Activated naive CD8-positive, alpha-beta T cell treated with anti-CD3 and anti-CD28 coated beads, Interleukin-2, amount 50 U/mL, for 16 hours (primary cell): ENCODE results near the gene UBA52.
A peak's percentile ranks its signal among the peaks of the same experiment; 100 is the strongest.
"Not testable (repeated sequence)": the region's sequence is repeated elsewhere in the genome, so short reads cannot be mapped to it uniquely, and the experiment has no call there.

Experiments
- DNase-seq: peaks from one replicate; pipeline ENCODE4 v3.0.0-alpha.2; 2020; ENCODE audit warnings: low read depth, low spot score

UBA52 gene

DNA sequence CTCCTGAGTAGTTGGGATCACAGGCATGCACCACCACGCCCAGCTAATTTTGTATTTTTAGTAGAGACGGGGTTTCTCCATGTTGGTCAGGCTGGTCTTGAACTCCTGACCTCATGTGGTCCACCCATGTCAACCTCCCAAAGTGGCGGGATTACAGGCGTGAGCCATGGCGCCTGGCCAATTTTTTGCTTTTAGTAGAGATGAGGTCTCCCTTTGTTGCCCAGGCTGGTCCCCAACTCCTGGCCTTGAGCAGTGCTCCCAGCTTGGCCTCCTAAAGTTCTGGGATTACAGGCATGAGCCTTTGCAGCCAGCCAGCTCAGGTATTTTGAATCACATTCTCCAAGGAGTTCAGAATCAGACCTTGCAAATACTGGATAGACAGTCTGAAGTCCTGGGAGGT lies 21.1 kb downstream of the UBA52 start:
- not testable (repeated sequence) for DNase-seq

DNA sequence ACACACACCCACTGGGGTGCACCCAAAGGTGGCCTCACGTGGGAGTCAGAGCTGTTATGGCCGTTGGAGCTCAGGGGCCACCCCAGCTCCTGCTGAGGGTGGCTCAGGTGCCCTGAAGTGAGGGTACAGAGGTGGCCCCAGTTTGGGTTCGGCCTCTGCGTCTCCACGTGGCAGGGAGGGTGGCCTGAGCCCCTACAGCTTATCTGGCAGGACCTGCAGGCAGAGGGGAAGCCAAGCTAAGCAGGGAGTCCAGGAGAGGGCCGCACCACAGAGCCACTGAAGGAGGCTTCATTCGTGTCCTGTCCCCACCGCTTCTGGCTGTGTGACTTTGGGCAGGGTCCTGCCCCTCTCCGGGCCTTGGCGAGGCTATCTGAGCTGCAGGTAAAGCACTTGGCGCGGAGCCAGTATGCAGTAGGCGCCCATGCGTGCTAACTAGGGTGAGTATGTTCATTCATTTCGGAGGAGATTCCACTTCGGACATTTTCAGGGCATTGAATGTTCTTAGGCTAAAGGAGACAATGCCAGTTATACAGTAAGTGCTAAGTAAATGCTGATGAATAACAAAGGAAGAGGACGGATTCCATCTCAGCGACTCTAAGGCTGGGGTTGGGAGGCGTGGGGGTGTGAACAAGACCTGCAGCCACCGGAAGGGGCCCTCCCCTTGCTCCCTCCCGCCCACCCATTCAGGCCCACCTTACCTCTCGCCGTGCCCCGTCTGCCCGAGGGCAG lies 21.9 kb downstream of the UBA52 start:
- no peak for DNase-seq

DNA sequence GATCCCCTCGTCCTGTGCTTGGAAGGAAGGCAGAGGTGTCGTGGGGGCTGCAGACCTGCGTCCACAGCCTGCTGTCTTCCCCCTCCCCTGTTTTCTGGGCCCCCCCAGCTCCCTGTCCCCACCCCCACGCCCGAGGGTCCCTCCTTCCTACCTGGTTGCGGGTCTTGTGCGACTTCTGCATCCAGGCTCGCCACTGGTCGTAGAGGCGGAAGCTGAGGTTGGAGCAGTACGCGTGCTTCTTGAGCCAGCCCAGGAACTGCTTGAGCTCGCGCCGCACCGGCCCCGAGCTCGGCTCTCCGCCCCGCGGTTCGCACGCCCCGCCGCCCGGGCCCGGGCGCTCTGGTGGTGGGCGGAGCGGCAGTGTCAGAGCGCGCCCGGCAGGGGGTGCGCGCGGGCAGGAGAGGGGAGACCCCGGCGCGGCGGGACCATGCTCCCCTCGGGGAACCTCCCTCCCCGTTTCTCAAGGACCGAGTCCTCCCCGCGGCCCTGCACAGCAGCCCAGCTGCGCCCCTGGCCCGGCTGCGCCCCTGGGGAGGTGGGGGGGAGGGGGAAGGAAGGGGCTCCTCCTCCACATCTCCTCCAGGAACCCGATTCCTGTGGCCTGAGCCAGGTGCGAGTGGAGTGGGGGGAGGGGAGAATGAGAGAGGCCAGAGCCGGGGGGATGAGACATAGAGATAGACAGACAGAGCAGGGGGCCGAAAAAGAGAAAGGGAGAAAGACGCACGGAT lies 22.6 kb downstream of the UBA52 start:
- DNase-seq: peak; percentile 67

DNA sequence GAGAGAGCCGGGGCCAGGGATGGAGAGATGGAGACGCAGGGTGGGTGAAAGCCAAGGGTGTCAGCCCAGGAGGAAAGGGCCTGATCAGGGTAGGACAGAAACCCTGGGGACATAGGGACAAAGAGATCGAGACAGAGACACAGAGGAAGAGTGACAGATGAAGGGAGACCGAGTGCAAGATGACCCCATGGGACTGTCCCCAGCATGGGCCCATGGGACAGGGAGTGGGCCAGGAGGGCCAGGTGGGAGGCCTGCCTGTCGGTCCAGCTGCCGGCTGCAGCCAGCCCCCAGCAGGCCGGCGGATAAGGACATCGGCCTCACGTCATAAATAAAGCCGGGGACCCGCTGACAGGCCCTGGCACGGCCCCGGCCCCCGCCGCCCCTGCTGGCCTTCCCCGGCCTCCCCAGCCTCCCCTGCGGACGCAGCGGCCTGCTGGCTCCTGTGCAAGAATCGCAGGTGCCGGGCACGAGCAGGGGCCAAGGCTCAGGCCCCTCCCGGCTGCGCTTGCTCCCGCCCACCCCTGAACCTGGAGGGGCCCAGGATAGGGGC lies 23.2 kb downstream of the UBA52 start:
- no peak for DNase-seq

DNA sequence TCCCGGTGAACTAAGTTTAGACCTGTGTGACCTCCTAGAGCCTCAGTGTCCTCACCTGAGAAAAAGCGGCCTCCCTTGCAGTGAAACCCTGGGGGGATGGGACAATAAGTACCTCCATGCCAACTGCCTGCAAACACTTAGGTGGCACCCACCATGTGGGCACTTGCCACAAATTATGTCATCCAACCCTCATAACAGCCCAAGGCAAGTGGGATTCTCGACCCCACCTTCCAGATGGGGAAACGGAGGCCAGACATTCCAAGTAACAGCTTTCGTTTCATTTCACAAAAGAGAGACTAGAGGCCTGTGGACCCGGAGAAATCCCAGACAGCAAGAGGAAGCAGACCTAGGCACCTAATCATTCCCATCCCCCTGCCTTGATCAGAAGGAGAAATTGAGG lies 23.8 kb downstream of the UBA52 start:
- no peak for DNase-seq

DNA sequence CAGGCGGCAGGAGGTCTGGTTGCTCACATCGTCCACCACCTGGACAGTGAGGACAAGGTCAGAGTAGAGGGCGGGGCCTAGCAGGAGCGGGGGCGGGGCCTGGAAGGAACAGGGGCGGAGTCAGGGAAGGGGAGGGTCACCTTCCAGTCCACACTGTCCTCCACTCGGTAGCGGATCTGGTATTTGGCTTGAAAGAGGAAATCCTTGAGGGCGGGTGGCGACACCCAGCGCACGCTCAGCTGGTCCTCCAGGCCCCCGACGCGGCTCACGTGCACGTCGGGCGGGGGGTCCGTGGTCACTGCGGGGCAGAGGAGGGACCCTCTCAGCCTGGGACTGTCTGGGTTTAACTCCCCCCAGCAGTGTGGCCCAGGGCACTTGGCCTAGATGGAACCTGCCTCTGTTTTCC lies 25.1 kb downstream of the UBA52 start:
- DNase-seq: no peak

DNA sequence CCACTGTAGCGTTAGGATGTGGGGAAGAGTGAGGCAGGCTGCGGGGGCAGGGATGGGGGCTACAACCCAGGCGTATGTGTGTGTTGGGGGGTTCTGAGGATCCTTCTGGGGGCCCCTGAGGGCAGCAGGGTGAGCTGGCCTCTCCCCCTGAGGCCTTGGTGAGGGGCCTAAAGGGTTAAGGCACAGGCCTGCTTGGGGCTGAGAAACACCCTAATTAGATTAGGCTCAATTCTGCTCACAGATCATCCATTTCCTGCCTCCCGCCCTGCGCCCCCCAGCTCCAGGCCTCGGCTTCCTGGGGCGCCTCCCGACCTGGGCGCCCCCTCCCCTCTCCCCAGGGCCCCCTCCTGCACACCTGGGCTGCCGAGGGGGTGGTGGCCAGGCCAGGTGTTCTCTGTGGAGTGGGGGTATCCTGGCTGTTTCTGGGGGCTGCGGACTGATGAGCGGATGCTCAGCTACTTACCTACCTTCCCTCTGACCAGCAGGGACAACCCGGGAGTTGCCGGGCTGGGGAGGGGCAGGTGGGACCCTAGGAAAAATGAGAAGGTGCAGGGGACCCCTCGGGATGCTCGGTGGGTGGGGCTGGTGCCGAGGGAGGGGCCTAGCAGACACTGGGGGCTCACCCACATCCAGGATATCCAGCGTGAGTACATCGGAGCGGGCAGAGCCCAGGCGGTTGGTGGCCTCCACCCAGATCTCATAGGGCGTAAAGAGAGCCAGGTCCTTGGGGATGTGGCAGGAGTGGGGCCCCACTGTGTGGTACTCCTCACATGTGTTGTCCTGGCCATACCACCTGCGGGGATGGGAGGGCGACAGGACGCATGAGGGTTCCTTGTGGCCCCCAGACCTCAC lies 26.4 kb downstream of the UBA52 start:
- no peak for DNase-seq

DNA sequence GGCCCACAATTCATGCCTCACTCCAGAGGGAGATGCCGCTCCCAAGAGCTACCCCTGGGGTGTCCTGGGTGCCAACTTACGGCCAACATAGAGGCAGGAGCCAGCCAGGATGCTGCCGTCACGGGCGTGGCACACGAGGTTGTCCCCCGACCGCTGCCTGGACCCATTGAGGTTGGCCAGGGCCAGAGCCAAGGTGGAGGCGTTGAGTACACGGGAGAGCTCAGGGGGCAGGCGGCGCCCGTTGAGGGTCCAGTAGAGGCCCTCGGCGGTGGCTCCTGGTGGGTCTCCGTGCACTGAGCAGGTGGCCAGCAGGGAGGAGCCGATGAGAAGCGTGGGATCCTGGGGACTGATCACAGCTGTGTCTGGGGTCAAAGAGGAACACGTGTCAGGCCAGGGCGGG lies 27.8 kb downstream of the UBA52 start:
- no peak for DNase-seq

DNA sequence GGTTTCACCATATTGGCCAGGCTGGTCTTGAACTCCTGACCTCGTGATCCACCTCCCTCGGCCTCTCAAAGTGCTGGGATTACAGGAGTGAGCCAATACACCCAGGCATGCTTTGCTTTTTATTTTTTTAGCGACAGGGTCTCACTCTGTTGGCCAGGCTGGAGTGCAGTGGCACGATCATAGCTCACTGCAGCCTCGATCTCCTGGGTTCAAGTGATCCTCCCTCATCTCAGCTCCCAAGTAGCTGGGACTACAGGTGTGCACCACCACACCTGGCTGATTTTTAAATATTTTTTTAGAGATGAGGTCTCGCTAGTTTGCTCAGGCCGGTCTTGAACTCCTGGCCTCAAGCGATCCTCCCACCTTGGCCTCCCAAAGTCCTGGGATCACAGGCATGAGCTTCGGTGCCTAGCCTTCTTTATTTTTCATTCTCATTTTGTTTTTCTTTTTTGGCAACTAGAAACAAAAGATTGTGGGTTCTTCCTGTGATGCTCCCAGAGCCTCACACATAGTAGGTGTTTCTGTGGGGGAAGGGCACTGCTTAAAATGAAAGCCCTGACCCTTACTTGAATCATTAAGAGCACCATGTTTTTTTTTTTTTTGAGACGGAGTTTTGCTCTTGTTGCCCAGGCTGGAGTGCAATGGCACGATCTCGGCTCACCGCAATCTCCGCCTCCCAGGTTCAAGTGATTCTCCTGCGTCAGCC lies 29.2 kb downstream of the UBA52 start:
- DNase-seq: not testable (repeated sequence)

DNA sequence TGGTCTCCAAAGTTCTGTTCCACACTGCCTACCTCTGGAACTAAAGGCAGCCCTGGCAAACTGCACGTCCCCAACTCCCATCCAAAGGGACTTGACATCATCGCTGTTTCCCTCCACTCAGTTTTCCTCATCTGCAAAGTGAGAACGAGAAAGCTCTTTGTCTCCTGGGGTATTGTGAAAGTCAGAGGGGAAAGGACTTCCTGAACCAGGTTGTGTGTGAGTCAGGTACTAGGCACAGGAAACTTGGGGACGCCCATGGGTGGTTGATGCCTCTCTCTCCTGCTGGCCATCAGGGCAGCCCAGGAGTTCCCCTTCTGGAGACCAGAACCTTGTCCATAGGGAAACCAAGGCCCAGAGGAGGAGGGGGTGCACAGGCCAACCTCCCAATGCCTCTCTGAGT lies 30.2 kb downstream of the UBA52 start:
- no peak for DNase-seq

DNA sequence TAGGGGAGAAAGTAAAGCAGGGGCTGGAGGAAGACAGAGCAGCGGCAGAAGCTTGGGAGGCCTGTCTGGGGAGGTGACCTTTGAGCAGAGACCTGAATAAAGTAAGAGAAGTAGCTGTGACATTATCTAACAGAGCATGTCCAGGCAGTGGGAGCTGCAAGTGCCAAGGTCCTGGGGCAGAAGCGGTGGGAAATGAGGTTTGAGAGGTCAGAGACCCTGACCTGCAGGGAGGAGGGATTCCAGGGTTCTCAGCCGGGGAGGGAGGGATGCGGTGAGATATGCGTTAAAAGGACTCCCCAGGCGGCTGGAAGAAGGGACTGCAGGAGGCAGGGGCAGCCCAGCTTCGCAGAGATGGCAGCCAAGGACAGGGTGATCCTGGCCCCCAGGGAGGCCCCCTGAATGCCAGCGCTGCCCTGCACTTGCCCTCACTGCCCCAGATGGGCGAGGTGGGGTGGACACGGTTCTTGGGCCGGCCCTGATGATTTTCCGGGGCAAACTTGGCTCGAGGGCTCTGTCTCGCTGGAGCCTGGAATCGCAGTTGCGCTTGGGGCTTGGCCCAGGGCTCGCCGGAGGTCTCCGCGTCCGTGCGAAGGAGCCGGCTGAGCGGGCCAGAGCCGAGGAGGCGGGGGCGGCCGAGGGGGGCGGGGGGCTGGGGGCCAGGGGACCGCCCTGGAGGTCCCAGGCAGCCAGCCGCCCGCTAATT lies 31.7 kb downstream of the UBA52 start:
- no peak for DNase-seq

DNA sequence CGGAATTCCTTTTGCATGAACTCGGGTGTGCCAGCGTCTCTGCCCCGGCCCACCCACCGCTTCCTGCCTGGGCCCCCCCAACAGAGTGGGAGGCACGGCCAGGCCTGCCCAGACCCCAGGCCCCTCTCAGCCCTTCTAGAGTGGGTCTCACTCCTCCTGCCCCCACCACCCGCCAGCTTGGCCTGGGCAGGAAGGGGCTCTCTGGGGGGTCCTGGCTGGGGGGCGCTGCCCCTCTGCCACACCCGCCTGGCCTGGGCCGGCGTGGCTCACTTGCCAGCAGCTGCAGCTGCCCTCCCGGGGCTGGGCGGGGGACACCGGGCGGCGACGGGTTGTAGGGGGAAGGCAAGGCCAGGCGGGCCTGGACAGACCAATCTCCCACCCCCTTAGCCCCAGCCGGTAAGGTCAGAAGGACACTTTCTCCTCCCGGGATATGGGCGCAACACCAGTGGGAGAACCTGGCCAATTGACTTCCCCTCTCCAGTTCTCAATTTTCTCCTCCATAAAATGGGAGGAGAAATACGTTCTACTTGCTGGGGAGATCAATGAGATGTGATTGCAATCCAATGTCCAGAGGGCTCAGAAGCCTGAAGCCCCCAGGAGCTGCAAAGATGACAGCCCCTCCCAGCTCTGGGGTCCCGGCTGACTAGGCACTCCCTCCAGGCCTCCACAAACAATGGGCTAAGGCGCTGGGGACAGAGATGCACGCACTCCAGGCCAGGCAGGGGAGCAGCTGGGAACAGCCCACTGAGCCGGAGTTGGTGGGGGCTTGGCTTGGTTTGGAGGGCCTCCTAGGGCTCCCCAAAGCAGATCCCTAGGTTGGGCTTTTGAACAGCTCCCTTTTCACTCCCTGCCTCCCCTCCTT lies 32.5 kb downstream of the UBA52 start:
- no peak for DNase-seq

DNA sequence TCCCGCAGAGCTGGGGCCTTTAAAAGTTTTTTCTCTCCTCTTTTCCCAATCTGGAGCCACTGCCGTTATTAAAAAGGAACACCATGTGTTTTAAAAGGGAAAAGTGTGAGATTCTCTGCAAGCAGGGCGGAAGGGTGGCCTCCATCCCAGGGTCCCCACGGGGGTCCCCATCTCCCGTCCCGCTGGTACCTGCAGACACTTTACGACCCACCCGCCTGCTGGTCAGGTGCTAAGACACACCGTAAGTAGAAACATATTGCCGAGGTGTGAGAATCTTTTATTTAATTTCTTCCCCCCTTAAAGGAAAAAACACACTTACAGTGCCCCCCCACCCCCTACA lies 33.1 kb downstream of the UBA52 start:
- DNase-seq: no peak

DNA sequence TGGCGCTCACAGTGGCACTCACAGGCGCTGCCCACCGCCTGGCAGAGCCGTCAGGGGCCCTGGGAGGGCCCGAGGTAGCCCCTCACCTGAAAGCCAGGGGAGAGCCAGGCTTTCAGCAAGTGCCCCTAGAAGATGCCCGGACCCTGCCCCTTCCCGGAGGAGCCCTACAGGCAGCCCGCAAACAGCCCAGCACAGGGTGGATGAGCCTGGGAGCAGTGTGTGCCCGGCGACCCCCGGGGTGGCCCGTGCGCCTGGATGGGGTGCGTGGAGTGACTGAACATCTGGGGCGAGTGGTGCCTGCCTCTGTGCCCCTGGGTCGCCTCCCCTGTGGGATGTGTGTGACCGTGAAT lies 33.5 kb downstream of the UBA52 start:
- no peak for DNase-seq

DNA sequence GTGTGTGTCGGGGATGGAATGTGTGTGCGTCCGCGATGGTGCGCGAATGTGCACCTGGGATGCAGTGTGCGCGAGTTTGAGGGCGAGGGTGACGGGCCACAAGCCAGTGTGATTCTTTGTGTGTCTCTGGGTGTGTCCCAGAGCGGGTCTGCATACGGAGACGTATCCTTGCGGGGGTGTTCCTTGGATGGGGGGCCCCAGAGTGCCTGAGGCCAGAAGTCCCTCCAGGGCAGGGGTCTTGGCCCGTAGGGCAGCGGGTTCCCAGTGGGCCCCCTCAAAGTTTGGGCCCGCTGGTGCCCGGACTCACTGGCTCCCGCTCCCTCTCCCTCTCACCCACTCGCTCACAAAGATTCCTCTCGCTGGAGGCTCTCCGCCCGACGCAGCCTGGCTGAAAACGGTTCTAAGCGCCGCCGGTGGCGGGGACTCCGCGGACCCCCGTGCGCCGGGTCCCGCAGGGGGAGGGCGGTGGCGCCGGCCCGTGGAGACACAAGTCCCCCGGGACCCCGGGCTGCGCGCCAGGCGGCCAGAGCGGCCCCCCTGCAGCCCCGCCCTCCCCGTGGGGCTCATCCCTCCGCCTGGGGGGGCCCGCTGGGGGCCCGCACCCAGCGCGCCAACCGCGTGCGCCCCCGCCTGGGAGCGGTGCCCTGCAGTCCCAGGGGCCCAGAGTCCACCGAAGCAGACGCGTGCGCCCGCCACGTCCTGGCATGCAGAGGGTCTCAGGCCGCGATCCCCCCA lies 34.1 kb downstream of the UBA52 start:
- no peak for DNase-seq

DNA sequence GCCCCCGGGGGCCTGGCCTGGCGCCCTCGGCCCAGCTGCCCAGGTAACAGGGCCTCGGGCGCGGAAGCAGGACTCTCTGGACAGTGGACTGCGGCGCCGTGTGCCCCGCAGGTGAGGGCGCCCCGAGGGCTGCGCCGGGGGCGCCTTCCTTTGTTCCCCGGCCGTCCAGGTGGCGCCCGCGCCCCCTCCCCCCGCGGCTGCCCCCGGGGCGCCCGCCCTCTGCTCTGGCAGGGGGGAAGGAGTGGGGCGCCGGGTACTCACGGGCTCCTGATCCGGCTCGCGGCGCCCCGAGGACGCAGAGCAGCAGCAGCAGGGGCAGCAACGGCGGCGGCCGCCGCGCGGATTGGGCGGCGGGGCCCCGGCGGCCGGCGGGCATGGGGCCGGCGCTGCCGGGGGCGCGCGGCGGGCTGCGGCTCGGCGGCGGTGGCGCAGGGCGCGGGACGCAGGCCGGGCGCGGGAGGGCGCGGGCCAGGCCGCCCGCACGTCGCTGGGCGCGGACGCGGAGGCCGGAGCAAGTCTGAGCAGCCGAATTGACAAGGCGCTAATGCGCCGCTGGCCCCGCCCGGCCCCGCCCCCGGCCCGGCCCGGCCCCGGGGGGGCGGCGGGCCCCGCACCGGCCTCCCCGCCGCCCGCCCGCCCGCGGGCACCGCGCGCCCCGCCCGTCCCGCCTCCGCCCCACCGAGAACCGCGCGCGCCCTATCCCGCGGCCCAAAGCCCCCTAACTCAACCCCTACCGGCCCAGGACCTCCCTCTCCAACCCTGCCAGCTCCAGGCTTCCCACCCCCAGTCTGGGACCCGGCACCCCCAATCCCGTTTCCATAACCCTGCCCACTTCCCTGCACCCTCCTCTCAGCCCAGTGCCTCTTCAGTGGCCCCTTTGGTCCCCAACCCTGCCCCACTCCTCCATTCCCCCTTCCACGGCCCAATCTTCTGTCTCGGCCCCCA lies 34.9 kb downstream of the UBA52 start, which contains the start of gene CRLF1:
Gene CRLF1, minus strand, starts transcription at position 519 of the 945 bp plus-strand sequence. Its CDS starts 143 bp downstream, at position 376.
- DNase-seq: no peak

DNA sequence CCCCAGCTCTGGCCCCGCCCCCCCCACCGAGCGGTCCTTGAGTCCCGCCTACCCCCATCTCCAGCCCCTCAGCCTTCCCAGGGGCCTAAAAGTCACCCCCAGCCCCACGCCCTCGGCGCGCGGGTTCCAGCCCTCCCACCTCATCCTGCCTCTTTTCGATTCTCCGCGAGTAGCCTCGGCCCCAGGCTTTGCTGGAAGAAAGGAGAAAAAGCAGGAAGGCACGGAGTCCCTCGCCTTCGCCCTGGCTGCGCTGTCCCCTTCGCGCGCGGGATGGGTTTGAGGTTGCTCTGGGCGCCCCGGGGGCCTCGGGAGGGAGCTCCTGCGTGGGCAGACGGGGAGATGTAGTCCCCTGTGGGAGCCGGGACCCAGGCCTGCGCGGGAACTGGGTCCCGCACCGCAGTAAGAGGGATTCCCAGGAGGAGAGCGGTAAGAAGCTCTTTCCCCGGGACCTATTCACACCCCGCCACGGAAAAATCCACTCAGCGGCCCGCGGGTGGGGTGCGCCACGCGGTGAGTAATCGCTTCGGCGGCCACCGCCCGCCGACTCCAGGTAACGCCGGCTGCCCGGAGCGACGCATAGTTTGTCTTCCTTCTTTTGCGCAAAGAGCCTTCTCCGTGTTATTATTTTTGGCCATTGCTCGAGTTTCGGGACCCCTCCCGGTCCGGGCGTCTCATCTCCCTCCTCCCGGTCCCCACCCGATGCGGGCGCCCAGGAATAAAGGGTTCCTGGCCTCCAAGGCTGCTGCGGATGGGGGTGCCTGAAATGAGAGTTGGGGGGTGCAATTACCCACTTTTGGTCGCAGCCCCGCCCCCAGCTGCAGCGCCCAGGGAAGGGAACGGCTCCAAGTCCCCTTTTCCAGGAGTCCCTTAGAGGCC lies 35.8 kb downstream of the UBA52 start:
- no peak for DNase-seq
